ENCODE measurements around the gene TPK1.

DNA sequence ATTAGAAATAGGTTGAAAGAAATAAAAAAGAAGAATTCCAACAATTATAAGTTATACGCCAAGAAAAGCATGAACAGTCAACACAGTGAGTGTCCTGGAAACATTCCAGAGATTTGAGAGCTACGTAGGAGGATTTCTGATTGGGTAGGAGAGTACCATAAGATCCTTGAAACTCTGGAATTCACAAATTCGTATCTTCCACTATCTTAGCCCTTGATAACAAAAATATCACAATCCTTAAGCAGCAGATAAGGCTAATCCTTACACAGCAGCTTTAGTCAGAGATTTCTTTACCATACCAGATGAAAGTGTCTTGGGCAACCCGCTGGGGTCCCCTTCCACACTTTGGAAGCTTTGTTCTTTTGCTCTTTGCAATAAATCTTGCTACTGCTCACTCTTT is 8.2 kb downstream of the TPK1 start:
- TF ChIP-seq, protein P1, sequence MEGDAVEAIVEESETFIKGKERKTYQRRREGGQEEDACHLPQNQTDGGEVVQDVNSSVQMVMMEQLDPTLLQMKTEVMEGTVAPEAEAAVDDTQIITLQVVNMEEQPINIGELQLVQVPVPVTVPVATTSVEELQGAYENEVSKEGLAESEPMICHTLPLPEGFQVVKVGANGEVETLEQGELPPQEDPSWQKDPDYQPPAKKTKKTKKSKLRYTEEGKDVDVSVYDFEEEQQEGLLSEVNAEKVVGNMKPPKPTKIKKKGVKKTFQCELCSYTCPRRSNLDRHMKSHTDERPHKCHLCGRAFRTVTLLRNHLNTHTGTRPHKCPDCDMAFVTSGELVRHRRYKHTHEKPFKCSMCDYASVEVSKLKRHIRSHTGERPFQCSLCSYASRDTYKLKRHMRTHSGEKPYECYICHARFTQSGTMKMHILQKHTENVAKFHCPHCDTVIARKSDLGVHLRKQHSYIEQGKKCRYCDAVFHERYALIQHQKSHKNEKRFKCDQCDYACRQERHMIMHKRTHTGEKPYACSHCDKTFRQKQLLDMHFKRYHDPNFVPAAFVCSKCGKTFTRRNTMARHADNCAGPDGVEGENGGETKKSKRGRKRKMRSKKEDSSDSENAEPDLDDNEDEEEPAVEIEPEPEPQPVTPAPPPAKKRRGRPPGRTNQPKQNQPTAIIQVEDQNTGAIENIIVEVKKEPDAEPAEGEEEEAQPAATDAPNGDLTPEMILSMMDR (IDR thresholded peaks at IDR 0.05; ENCODE audit: insufficient read depth, low read depth, low read length) = no peak
- no peak for TF ChIP-seq EZH2 (IDR thresholded peaks at IDR 0.05; ENCODE audit: insufficient read depth, low read length)

Measured in astrocyte (in vitro differentiated cells and primary cell).